GM19397 (cell line): Measurements from ENCODE around the gene PSMD3.
"Not testable (repeated sequence)": the region's sequence is repeated elsewhere in the genome, so short reads cannot be mapped to it uniquely, and the experiment has no call there.

Experiments
- ATAC-seq: cut with Tn5 transposase; IDR thresholded peaks from one replicate; pipeline ENCODE4 v1.9.1; 2021; ENCODE audit warnings: mild to moderate bottlenecking, moderate library complexity; ENCODE audit not compliant: unreplicated experiment

PSMD3 gene

DNA sequence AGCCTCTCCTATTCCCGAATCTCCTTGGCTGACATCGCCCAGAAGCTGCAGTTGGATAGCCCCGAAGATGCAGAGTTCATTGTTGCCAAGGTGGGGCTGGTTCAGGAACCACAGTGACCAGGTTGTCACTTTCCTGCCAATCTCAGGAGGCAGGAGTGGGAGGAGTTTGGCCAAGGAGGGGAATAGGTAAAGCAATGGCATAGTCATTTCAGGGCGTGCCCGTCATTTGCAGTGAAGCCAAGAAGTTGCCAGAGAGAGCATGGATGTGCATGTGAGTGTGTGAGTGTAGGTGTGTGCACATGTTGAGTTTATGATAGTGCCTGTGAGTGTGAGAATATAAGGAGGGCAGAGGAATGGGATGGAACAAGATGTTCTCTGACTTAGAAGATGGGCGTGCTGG lies 14.8 kb downstream of the PSMD3 start:
- no peak for ATAC-seq

DNA sequence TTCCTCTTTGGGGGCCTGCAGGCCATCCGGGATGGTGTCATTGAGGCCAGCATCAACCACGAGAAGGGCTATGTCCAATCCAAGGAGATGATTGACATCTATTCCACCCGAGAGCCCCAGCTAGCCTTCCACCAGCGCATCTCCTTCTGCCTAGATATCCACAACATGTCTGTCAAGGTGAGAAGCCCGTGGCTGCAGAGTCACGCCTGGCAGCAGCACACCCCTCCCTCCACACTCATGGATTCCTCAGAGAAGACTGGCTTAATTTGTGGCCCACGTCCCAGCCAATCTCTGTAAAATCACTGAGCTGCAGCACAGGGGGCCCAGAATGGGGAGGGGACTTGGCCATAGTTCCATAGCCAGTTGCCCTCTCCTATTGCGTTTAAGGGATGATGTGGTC lies 15.6 kb downstream of the PSMD3 start:
- ATAC-seq = no peak

DNA sequence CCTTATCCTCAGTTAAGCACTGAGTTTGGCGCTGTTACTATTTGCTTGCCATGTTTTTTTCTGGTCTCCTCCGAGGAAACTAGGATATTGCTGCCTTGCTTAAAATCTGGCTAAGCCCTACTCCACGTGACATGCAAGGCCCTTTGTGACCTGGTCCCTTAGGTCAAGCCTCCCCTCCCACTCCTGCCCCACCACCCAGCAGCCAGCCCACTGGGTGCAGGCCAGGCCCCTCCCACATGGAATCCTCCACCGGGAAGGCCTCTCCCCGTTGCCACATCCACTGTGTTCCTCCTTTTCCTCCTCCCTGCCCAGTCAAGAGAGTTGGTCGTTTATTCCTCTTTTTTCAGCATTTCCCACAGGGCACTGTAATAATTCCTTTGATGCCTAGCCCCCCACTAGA lies 16.2 kb downstream of the PSMD3 start:
- ATAC-seq = no peak

DNA sequence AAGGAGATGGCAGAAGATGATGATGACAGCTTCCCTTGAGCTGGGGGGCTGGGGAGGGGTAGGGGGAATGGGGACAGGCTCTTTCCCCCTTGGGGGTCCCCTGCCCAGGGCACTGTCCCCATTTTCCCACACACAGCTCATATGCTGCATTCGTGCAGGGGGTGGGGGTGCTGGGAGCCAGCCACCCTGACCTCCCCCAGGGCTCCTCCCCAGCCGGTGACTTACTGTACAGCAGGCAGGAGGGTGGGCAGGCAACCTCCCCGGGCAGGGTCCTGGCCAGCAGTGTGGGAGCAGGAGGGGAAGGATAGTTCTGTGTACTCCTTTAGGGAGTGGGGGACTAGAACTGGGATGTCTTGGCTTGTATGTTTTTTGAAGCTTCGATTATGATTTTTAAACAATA lies 16.9 kb downstream of the PSMD3 start:
- ATAC-seq = no peak

DNA sequence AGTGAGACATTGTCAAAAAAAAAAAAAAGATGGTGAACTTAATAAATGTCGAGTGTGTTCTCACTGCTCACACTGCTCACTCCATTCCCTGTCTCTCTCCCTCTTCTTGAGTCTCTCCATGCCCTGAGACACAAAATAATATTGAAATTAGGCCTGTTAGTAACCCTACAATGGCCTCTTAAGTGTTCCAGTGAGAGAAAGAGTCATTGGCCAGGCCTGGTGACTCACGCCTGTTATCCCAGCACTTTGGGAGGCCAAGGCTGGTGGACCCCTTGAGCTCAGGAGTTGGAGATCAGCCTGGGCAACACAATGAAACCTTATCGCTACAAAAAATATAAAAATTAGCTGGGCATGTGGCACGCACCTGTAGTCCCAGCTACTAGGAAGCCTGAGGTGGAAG lies 18.5 kb downstream of the PSMD3 start:
- ATAC-seq = no peak

DNA sequence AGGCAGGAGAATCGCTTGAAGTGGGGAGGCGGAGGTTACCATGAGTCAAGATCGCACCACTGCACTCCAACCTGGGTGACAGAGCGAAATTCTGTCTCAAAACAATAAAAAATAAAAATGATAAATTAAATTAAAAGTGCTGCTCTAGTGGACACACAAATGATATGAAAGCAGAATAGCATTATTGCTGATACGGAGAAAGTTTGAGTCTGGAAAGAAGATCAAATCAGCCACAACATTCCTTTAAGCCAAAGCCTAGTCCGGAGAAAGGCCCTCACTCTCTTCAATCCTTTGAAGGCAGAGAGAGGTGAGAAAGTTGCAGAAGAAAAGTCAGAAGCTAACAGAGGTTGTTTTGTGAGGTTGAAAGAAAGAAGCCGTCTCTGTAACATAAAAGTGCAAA lies 19.6 kb downstream of the PSMD3 start:
- no peak for ATAC-seq

DNA sequence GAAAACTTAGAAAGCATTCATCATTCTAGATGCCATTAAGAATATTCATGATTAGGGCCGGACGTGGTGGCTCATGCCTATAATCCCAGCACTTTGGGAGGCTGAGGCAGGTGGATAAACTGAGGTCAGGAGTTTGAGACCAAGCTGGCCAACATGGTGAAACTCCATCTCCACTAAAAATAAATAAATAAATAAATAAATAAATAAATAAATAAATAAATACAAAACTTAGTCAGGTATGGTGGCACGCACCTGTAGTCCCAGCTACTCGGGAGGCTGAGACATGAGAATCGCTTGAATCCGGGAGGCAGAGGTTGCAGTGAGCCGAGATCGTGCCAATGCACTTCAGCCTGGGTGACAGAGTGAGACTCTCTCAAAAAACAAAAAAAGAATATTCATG lies 20.7 kb downstream of the PSMD3 start:
- not testable (repeated sequence) for ATAC-seq

DNA sequence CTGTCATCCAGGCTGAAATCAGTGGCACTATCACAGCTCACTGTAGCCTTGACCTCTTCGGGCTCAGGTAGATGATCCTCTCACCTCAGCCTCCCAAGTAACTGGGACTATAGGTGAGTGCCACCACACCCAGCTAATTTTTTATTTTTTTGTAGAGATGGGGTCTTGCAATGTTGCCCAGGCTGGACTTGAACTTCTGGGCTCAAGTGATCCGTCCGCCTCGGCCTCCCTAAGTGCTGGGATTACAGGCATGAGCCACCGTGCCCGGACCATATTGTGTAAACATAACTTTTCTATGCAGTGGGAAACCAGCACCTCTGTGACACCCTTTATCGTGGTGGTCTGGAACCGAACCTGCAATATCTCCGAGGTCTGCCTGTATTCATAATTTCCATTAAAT lies 23.5 kb downstream of the PSMD3 start:
- ATAC-seq = no peak

DNA sequence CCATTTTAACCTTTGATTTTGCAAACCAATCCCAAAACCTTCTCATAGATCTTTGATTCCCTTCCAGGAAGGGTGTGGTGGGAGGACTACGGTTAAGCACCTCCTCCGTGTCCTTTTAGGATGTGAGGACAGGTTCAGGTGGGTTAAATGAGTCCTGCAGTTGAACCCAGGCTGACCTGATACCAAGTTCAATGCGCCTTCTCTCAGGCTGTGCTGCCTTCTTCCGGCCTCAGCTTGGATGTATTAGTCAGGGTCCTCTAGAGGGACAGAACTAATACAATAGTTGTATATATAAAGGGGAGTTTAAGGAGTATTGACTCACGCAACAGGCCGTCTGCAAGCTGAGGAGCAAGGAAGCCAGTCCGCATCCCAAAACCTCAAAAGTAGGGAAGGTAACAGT lies 24.1 kb downstream of the PSMD3 start:
- no peak for ATAC-seq

DNA sequence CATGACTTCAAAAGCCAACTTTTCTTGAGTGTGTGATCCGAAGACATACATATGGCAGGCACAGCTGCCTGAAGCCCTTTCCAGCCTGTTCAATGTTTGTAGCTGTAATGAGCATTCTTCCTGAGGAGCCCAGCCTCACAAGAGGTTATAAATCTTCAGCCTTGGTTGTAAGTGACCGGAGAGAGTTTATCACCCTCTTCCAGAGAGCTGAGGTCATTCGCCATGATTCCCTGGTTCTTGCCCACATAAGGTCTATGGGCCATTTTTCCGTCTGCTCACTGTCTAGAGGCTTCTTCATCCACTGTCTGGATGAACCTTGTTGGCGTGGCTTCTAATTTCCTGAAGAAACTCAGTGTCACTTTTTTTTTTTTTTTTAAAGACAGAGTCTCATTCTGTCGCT lies 24.9 kb downstream of the PSMD3 start:
- ATAC-seq = no peak

DNA sequence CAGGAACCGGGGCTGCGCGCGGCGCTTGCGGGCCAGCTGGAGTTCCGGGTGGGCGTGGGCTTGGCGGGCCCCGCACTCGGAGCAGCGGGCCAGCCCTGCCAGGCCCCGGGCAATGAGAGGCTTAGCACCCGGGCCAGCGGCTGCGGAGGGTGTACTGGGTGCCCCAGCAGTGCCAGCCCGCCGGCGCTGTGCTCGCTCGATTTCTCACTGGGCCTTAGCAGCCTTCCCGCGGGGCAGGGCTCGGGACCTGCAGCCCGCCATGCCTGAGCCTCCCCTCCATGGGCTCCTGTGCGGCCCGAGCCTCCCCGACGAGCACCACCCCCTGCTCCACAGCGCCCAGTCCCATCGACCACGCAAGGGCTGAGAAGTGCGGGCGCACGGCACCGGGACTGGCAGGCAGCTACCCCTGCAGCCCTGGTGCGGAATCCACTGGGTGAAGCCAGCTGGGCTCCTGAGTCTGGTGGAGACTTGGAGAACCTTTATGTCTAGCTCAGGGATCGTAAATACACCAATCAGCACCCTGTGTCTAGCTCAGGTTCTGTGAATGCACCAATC lies 30.4 kb downstream of the PSMD3 start:
- ATAC-seq = not testable (repeated sequence)

DNA sequence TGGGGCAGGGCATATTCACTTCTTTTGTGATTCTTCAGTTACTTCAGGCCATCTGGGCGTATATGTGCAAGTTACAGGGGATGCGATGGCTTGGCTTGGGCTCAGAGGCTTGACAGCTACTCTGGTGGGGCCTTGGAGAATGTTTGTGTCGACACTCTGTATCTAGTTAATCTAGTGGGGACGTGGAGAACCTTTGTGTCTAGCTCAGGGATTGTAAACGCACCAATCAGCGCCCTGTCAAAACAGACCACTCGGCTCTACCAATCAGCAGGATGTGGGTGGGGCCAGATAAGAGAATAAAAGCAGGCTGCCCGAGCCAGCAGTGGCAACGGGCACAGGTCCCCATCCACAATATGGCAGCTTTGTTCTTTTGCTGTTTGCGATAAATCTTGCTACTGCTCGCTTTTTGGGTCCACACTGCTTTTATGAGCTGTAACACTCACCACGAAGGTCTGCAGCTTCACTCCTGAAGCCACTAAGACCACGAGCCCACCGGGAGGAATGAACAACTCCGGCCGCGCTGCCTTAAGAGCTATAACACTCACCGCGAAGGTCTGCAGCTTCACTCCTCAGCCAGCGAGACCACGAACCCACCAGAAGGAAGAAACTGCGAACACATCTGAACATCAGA lies 31.5 kb downstream of the PSMD3 start:
- ATAC-seq = not testable (repeated sequence)

DNA sequence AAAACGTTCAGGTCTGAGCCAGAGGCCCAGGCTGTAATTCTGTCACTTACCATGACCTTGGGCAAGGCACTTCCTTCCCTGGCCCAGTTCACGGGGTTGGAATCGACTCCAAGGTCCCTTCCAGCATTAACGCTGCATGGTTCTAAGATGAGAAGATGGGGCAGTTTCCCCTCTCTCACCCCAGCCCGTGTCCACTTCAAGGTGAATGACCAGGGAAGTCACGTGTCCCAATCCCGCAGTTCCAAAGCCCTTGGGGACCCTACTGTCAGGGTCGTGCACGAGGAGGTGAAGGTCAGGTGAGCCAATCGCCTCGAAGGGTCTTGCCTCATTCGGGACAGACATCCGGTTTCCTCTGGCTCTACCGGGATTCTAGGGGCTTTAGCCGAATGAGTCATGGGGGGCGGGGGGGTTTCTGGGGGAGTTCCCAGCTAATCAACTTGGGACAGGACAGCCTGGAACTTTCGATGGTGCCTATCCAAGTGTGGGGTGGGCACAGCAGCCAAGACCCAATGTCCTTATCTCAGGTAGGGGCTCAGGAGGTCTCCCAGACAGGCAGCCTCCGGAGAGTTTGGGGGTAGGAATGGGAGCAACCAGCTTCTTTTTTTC lies 33.9 kb downstream of the PSMD3 start:
- ATAC-seq = no peak

DNA sequence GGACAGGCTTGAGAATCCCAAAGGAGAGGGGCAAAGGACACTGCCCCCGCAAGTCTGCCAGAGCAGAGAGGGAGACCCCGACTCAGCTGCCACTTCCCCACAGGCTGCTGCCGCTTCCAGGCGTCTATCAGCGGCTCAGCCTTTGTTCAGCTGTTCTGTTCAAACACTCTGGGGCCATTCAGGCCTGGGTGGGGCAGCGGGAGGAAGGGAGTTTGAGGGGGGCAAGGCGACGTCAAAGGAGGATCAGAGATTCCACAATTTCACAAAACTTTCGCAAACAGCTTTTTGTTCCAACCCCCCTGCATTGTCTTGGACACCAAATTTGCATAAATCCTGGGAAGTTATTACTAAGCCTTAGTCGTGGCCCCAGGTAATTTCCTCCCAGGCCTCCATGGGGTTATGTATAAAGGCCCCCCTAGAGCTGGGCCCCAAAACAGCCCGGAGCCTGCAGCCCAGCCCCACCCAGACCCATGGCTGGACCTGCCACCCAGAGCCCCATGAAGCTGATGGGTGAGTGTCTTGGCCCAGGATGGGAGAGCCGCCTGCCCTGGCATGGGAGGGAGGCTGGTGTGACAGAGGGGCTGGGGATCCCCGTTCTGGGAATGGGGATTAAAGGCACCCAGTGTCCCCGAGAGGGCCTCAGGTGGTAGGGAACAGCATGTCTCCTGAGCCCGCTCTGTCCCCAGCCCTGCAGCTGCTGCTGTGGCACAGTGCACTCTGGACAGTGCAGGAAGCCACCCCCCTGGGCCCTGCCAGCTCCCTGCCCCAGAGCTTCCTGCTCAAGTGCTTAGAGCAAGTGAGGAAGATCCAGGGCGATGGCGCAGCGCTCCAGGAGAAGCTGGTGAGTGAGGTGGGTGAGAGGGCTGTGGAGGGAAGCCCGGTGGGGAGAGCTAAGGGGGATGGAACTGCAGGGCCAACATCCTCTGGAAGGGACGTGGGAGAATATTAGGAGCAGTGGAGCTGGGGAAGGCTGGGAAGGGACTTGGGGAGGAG lies 34.7 kb downstream of the PSMD3 start, which contains the start of gene CSF3:
TSS of gene CSF3 (plus strand) at position 436 of the 993 bp plus-strand sequence. CDS start at position 471, 35 bp downstream.
- no peak for ATAC-seq

DNA sequence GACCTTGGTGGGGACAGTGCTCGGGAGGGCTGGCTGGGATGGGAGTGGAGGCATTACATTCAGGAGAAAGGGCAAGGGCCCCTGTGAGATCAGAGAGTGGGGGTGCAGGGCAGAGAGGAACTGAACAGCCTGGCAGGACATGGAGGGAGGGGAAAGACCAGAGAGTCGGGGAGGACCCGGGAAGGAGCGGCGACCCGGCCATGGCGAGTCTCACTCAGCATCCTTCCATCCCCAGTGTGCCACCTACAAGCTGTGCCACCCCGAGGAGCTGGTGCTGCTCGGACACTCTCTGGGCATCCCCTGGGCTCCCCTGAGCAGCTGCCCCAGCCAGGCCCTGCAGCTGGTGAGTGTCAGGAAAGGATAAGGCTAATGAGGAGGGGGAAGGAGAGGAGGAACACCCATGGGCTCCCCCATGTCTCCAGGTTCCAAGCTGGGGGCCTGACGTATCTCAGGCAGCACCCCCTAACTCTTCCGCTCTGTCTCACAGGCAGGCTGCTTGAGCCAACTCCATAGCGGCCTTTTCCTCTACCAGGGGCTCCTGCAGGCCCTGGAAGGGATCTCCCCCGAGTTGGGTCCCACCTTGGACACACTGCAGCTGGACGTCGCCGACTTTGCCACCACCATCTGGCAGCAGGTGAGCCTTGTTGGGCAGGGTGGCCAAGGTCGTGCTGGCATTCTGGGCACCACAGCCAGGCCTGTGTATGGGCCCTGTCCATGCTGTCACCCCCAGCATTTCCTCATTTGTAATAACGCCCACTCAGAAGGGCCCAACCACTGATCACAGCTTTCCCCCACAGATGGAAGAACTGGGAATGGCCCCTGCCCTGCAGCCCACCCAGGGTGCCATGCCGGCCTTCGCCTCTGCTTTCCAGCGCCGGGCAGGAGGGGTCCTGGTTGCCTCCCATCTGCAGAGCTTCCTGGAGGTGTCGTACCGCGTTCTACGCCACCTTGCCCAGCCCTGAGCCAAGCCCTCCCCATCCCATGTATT lies 35.7 kb downstream of the PSMD3 start:
- no peak for ATAC-seq

DNA sequence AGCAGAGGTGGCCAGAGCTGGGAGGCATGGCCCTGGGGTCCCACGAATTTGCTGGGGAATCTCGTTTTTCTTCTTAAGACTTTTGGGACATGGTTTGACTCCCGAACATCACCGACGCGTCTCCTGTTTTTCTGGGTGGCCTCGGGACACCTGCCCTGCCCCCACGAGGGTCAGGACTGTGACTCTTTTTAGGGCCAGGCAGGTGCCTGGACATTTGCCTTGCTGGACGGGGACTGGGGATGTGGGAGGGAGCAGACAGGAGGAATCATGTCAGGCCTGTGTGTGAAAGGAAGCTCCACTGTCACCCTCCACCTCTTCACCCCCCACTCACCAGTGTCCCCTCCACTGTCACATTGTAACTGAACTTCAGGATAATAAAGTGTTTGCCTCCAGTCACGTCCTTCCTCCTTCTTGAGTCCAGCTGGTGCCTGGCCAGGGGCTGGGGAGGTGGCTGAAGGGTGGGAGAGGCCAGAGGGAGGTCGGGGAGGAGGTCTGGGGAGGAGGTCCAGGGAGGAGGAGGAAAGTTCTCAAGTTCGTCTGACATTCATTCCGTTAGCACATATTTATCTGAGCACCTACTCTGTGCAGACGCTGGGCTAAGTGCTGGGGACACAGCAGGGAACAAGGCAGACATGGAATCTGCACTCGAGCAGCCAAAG lies 36.9 kb downstream of the PSMD3 start:
- no peak for ATAC-seq

DNA sequence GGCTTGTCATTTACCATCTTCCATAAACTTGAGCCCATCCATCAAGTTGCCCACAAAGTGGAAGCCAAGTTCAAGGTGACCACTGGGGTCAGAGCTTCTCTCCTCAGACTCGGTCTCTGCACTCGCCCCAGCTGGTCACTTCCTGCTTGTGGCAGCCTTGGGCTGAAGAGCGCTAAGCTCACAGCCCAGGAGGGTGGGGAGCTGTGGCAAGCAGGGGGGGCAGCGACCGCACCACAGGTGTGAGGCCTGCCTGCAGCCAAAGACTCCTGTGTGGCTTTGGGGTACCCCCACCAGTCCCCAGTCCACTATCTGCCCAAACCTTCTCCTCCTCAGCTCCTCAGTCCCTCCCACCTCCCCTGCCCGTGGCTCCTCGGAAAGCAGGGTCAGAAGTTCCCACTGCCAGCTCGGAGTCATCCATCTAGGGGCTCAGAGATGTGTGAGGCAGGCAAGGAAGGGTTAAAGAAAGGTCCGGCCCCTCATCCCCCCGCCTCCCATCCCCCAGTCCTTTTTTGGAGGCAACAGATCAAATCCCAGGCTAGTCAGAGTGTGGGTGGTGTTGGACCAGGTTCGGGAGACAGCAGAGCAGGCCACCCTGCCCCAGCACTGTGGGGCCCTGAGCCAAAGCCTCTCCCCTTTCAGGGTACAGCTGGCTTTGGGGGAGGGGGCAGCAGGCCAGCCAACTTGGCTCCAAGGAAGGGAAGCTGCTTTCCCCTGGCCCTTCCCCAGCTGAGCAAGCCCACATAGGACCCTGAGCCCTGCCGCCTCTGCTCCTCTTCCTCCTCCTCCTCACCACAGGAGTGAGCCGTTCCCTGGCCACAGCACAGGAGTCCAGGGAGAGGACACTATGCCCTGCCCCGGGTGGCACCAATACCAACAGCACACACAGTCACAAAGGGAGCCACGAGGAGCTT lies 37.9 kb downstream of the PSMD3 start:
- ATAC-seq = no peak

DNA sequence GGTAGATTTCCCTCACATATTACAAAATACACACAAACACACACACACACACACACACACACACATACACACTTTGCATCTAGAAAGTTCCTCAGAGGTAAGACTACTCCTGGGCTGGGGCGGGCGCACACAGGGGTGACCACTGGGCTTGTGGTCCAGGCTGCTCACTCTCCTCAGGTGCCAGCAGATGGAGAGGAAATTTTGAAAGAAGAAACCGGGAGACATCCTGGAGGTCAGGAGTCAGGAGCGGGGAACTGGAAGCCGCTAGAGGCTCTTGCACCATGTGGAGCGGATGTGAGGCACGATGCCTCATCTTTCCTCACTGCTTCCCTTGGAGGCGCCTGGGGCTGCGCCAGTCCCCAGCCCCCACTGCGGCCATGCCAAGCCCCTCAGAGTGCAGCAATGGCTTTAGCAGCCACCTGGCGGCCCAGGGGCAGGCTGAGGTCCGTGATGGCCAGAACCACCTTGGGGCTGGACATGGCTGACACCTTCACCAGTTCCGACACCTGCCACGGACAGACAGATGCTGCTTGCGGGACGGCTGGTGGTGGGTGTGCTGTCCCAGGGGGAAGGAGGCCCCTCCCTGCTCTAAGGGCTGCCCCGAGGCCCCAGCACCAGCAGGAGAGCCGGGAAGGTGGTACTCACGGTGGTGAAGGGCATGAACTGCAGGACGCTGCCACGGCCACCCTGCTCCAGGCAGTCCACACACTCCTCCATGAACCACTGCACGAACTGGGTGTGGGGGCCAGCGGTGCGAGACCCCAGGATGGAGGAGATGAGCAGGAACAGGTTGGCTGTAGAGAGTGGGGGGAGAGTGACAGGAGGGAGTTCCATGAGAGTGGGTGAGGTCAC lies 38.8 kb downstream of the PSMD3 start:
- no peak for ATAC-seq
